ENCODE results near the gene CLPTM1.
"Not testable (repeated sequence)": the region's sequence is repeated elsewhere in the genome, so short reads cannot be mapped to it uniquely, and the experiment has no call there.

CLPTM1 gene

GRCh38 chr19:44960906-44961728 lies 5.9 kb downstream of the CLPTM1 start:
- DNase-seq (ENCODE audit: low read depth, low spot score), result no peak
- H3K4me3 ChIP-seq (ENCODE audit: low read depth, low read length), result no peak overlapping the region
- TF ChIP-seq CTCF (IDR thresholded peaks at IDR 0.05; ENCODE audit: insufficient read depth, low read length, missing control alignments), result no peak
- POLR2A ChIA-PET, result no interaction called here
- CTCF ChIA-PET, result interaction anchor here (1.6 to 12.8 kb wide), 2 partner anchors 10 to 57 kb away, joined by 8 to 208 read pairs; partner anchors contain the start of gene APOE

GRCh38 chr19:44961821-44962220 lies 6.6 kb downstream of the CLPTM1 start:
- no peak for TF ChIP-seq CTCF (IDR thresholded peaks at IDR 0.05; ENCODE audit: insufficient read depth, low read length, missing control alignments)
- POLR2A ChIA-PET, result no interaction called here
- DNase-seq (ENCODE audit: low read depth, low spot score), result no peak
- H3K4me3 ChIP-seq (ENCODE audit: low read depth, low read length), result no peak overlapping the region
- CTCF ChIA-PET, result no interaction called here

GRCh38 chr19:44968118-44968517 lies 12.9 kb downstream of the CLPTM1 start:
- TF ChIP-seq CTCF (IDR thresholded peaks at IDR 0.05; ENCODE audit: insufficient read depth, low read length, missing control alignments), result no peak
- POLR2A ChIA-PET, result interaction anchor here (0.7 kb wide), 1 partner anchor 14 kb away, joined by 3 read pairs; no protein-coding TSS in a partner anchor
- CTCF ChIA-PET, result interaction anchor here (1.1 to 1.6 kb wide), 3 partner anchors 16 to 64 kb away, joined by 3 to 6 read pairs (median 4); no protein-coding TSS in a partner anchor

GRCh38 chr19:44968670-44969069 lies 13.5 kb downstream of the CLPTM1 start:
- H3K4me3 ChIP-seq (ENCODE audit: low read depth, low read length), result no peak overlapping the region
- DNase-seq (ENCODE audit: low read depth, low spot score), result no peak
- ChIA-PET POLR2A (no interaction called here), CTCF (interaction anchor here (1.6 kb wide), 1 partner anchor 21 kb away, joined by 6 read pairs; no protein-coding TSS in a partner anchor)
- TF ChIP-seq CTCF (IDR thresholded peaks at IDR 0.05; ENCODE audit: insufficient read depth, low read length, missing control alignments), result no peak

More at GRCh38 chr19:44968118-44968517, 12.9 kb downstream of the CLPTM1 start:
- no peak overlapping the region for H3K4me3 ChIP-seq (ENCODE audit: low read depth, low read length)
- DNase-seq (ENCODE audit: low read depth, low spot score), result no peak

GRCh38 chr19:44969437-44969836 lies 14.3 kb downstream of the CLPTM1 start:
- no peak overlapping the region for H3K4me3 ChIP-seq (ENCODE audit: low read depth, low read length)
- DNase-seq (ENCODE audit: low read depth, low spot score), result no peak
- TF ChIP-seq CTCF (IDR thresholded peaks at IDR 0.05; ENCODE audit: insufficient read depth, low read length, missing control alignments), result no peak
- ChIA-PET POLR2A (no interaction called here), CTCF (interaction anchor here (1.6 kb wide), 1 partner anchor 20 kb away, joined by 6 read pairs; no protein-coding TSS in a partner anchor)

- ChIA-PET POLR2A (interaction anchor here (0.6 kb wide), 1 partner anchor 17 kb away, joined by 3 read pairs; no protein-coding TSS in a partner anchor), CTCF (interaction anchor here (0.8 to 1.7 kb wide), 3 partner anchors 15 to 403 kb away, joined by 3 to 5 read pairs (median 3); no protein-coding TSS in a partner anchor)
- not testable (repeated sequence) for H3K4me3 ChIP-seq (ENCODE audit: low read depth, low read length); DNase-seq (ENCODE audit: low read depth, low spot score)
Measured at GRCh38 chr19:44971451-44971850, 16.3 kb downstream of the CLPTM1 start.

Measured in AG04449 (cell line).